HG03565 (cell line): ENCODE results near the gene ALDH4A1.
"Not testable (repeated sequence)": the region's sequence is repeated elsewhere in the genome, so short reads cannot be mapped to it uniquely, and the experiment has no call there.

Source experiments
- ATAC-seq: cut with Tn5 transposase; IDR thresholded peaks from one replicate; pipeline ENCODE4 v1.9.1; 2021; ENCODE audit warnings: mild to moderate bottlenecking, moderate library complexity; ENCODE audit not compliant: unreplicated experiment

ALDH4A1 gene

GRCh38 chr1:18859560-18859959 lies 42.8 kb downstream of the ALDH4A1 start, which contains the start of gene TAS1R2:
TSS of gene TAS1R2 (minus strand) at chr1:18859660. CDS start at chr1:18859660, 0 bp downstream.
- no peak for ATAC-seq

GRCh38 chr1:18858070-18858688 lies 44.2 kb downstream of the ALDH4A1 start:
- no peak for ATAC-seq

GRCh38 chr1:18856435-18856834 lies 45.9 kb downstream of the ALDH4A1 start:
- no peak for ATAC-seq

DNA sequence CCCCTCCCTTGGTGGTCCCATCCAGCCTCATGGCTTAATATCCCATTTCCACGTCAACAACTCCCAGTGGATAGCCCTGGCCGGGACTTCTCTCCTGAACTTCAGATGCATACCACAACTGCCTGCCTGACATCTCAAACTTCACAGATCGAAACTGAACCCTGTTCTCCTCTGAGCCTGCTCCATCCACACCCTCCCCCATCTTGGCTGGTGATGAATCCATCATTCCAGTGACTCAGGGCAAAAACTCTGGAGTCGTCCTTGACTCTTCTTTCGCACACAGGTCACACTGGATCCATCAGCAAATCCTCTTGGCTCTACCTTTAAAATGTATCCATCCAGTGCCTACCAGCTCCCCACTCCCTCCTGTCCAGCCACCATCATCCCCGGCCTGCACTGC lies 46.8 kb downstream of the ALDH4A1 start:
- no peak for ATAC-seq

DNA sequence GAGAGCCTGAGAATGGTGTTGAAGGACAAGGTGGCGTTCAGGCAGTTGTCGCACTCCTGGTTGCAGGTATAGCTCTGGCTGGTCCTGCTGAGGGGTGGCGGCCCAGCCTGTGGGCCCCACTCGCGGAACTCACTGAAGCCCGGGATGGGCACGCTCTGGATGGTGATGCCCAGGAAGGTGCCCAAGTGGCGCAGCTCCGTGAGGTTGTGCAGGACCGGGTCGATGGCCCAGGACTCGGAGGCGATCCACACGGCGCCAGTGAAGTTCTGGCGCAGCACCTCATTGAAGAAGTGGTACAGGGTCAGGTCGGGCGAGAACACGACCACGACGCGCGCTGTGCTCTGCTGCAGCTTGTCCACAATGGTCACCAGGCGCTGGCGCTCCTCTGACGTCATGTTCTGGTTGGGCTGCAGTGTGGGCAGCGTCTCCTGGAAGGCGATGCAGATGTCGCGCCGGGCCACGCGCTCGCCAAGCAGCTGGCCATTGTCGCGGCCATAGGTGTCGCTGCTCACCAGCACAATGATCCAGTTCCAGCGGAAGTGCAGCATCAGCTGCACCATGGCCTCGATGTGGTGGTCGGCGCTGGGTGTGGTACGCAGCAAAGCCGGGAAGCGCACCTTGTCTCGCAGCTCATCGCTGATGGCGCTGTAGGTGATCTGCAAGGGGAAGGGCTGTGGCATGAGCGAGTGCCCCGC lies 47.9 kb downstream of the ALDH4A1 start:
- ATAC-seq: no peak

GRCh38 chr1:18852501-18852900 lies 49.9 kb downstream of the ALDH4A1 start:
- no peak for ATAC-seq

DNA sequence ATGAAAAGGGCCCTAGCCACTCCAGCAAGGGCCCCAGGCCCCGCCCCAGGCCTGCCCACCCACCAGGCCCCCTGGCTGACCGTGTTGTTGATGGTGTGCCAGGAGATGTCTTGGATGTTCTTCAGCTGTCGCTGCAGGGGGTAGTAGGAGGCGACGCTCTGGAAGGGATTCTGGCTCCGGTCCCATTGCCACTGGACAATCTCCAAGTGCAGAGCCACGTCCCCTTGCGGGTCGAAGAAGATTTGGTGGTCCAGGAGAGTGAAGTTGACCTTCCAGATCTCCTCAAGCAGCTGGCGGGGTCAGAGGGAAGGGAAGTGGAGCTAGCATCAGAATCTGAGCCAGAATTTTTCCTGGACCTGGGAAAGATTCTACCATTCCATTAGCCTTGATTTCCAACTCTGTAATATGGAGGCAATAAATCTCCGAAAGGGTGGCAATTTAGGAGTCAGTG lies 53.1 kb downstream of the ALDH4A1 start:
- no peak for ATAC-seq

DNA sequence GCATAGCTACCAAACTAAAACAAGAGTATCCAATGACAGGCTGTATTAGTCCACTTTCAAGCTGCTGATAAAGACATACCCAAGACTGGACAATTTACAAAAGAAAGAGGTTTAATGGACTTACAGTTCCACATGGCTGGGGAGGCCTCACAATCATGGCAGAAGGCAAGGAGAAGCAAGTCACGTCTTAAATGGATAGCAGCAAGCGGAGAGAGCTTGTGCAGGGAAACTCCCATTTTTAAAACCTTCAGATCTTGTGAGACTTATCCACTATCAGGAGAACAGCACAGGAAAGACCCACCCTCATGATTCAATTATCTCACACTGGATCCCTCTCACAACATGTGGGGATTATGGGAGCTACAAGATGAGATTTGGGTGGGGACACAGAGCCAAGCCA lies 54.6 kb downstream of the ALDH4A1 start:
- ATAC-seq: not testable (repeated sequence)

DNA sequence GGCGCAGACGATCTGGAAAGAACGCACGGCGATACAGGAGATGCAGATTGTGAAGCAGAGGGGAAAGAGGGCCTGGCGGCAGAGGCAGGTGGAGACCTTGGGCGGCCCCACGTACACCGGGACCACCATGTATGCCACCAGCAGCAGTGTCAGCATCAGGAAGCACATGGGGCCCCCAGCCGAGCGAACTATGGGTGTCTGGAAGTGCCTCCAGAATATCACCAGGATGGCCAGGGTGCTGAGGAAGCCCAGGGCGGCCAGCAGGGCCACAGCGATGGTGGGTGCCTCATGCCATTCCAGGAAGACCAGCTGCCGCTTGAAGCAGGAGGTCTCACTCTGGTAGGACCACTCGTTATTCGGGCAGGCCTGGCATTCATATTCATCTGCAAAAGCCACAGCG lies 62.2 kb downstream of the ALDH4A1 start:
- no peak for ATAC-seq

DNA sequence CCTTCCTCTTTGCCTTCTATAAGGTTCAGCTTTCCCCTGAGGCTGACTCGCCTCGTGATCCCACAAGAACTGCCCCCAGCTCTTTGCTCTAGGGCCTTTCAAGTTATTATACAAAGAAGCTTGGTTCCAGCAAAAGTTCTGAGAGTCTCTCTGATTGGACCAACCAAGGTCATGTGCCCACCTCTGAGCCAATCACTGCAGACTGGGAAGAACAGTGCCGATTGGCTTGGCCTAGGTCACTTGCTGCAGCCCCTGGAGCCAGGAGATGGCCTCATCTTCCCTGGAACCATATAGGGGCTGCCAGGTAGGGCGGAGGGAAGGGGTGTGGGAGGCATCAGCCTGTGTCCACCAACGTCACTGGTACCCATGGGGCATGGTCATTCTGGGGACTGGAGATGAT lies 65.7 kb downstream of the ALDH4A1 start:
- ATAC-seq: no peak

DNA sequence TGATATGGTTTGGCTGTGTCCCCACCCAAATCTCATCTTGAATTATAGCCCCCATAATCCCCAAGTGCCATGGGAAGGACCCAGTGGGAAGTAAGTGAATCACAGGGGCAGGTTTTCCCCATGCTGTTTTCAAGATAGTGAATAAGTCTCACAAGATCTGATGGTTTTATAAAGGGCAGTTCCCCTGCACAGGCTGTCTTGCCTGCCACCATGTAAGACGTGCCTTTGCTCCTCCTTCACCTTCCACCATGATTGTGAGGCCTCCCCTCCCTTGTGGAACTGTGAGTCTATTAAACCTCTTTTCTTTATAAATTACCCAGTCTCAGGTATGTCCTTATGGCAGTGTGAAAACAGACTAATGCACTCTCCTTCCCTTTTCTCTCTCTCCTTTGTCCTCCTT lies 70.0 kb downstream of the ALDH4A1 start:
- ATAC-seq: not testable (repeated sequence)

- ATAC-seq: no peak
Observed at GRCh38 chr1:18831656-18832055, 70.7 kb downstream of the ALDH4A1 start.

DNA sequence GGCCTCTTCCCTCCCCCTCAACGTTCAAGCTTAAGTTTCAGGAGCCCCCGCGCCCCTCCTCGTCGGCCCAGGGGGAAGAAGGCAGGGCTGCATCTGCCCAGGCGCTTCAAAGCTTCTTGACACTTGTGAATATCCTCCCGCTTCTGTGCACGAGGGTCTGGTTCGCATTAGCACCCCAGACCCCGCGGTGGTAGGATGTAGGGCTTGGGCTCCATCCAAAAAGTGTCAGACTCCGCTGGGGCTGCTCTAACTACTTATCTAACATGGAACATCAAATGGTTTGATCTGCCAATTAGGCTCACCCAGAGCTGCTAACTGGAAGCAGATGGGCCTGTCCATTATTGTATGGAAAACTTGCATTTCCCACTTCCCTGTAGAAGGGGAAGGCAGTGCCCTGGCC lies 71.8 kb downstream of the ALDH4A1 start:
- no peak for ATAC-seq

- no peak for ATAC-seq
Observed at GRCh38 chr1:18829671-18830070, 72.7 kb downstream of the ALDH4A1 start.

- ATAC-seq: no peak
Observed at GRCh38 chr1:18828224-18828623, 74.1 kb downstream of the ALDH4A1 start.

GRCh38 chr1:18823438-18823837 lies 78.9 kb downstream of the ALDH4A1 start:
- ATAC-seq: no peak
